ENCODE measurements around the gene HINFP. TPM values are rescaled to one million over a fixed set of nuclear protein-coding genes. Genes with fewer than 3 reads are reported as not detected.

HINFP gene
- total and polyA plus RNA-seq, 2 of the 8 experiments (the other 6 are each of a cell fraction or from before 2014, with no cell fraction given): 35.0 to 37.3 TPM

GRCh38 chr11:119109843-119110242, 11.5 kb upstream of the HINFP start:
- no peak overlapping the region for H3K23ac ChIP-seq (ENCODE audit: insufficient read length)
- H4K8ac ChIP-seq (ENCODE audit: extremely low read depth, insufficient read depth, low read length): no peak overlapping the region
- no peak overlapping the region for H2BK12ac ChIP-seq (ENCODE audit: low read depth, low read length)
- H3K4me1 ChIP-seq (replicated peaks in 1 of 4; ENCODE audit: control insufficient read depth in 3 of 4, insufficient read depth in 4 of 4, low read length in 3 of 4): peaks cover 0 to 20% (median 5%) of the 10 kb centered on the region in 4 experiments; a peak in 5 of 7 replicates
- no peaks in the 10 kb centered on the region; a peak in 1 of 8 replicates for H3K36me3 ChIP-seq (ENCODE audit: control insufficient read depth in 2 of 4, insufficient read depth in 4 of 4, low read length in 3 of 4)
- H3K79me1 ChIP-seq (ENCODE audit: low read depth, low read length): no peaks in the 10 kb centered on the region; the same call in 1 of the 2 replicates
- no peaks in the 10 kb centered on the region for H3K79me2 ChIP-seq (ENCODE audit: control insufficient read depth in 1 of 2, insufficient read depth in 2 of 2, low read length in 2 of 2)
- no peak overlapping the region for H3K4me3 ChIP-seq (ENCODE audit: extremely low read depth in 1 of 4, insufficient read depth in 2 of 4, low read depth in 3 of 4, low read length in 4 of 4)
- no peak overlapping the region for H3K27ac ChIP-seq (ENCODE audit: low read depth, low read length)
- no peak overlapping the region for H4K5ac ChIP-seq (ENCODE audit: insufficient read length, low read depth, low read length)
- 81% methylated on average over 3 of the region's 3 CpGs; no CpG with 5 or more reads in 1 of the 2 experiments for WGBS, 2 experiments (ENCODE audit: extremely low coverage in 1 of 2, insufficient coverage in 1 of 2, insufficient read length in 1 of 2, insufficient replicate concordance in 2 of 2, low coverage in 1 of 2, low lambda C conversion rate in 2 of 2, missing lambda C conversion rate in 1 of 2)
- H2BK120ac ChIP-seq (replicated peaks; ENCODE audit: low read depth, low read length): no peak overlapping the region
- H2AK5ac ChIP-seq (ENCODE audit: low read depth, low read length): no peak overlapping the region
- no peak overlapping the region for H2BK20ac ChIP-seq (ENCODE audit: low read length)
- no peak overlapping the region for H3K9ac ChIP-seq (replicated peaks in 1 of 4; ENCODE audit: extremely low read depth in 1 of 4, low read depth in 3 of 4, low read length in 3 of 4)
- H3K23me2 ChIP-seq (ENCODE audit: low read depth, low read length): peaks cover 12% of the 10 kb centered on the region
- no peaks in the 10 kb centered on the region for H3K9me3 ChIP-seq (ENCODE audit: insufficient read depth in 2 of 2, low read depth in 1 of 2, low read length in 1 of 2)
- no peak overlapping the region for H3K4me2 ChIP-seq (ENCODE audit: insufficient read depth in 1 of 2, low read depth in 2 of 2, low read length in 2 of 2)
- H3K14ac ChIP-seq (ENCODE audit: insufficient read length): no peak overlapping the region
- CTCF ChIA-PET (ENCODE audit: partially characterized antibody): interaction anchor here (0.6 to 5.4 kb wide), 9 partner anchors 10 to 212 kb away, joined by 3 to 26 read pairs (median 6); partner anchors contain the start of gene HINFP
- no peak overlapping the region for H3K56ac ChIP-seq (replicated peaks; ENCODE audit: insufficient read length, low read depth, low read length)
- H3K18ac ChIP-seq (ENCODE audit: extremely low read depth, low read length): no peak overlapping the region
- DNase-seq (ENCODE audit: low read depth in 1 of 2, low spot score in 2 of 2) (no peak), FAIRE-seq (no peak)
- no peak overlapping the region for H2BK5ac ChIP-seq (ENCODE audit: low read depth, low read length)
- no peak overlapping the region for H4K91ac ChIP-seq (replicated peaks; ENCODE audit: insufficient read length, low read length)
- POLR2A ChIA-PET (ENCODE audit: partially characterized antibody): interaction anchor here (0.6 to 10.6 kb wide), 7 partner anchors 8 to 162 kb away, joined by 3 to 139 read pairs (median 6); partner anchors contain the start of genes DPAGT1, HINFP and HMBS
- peaks cover 2 to 20% (median 15%) of the 10 kb centered on the region in 4 experiments for H3K27me3 ChIP-seq (replicated peaks in 1 of 4; ENCODE audit: control insufficient read depth in 3 of 4, extremely low read depth in 1 of 4, insufficient read depth in 3 of 4, low read length in 3 of 4)
- no peak overlapping the region for H2BK15ac ChIP-seq (ENCODE audit: low read length)
- H3K4ac ChIP-seq (replicated peaks; ENCODE audit: insufficient read length, low read depth, low read length): no peak overlapping the region
- H4K20me1 ChIP-seq (replicated peaks in 1 of 2; ENCODE audit: control insufficient read depth in 1 of 2, insufficient read depth in 2 of 2, low read length in 2 of 2): peaks cover 0 to 4% of the 10 kb centered on the region in 2 experiments
- no peak overlapping the region for H2AFZ ChIP-seq (ENCODE audit: low read length)
- TF ChIP-seq CBX5 (IDR thresholded peaks at IDR 0.05; ENCODE audit: low read depth, low read length) (no peak), ZNF274 (IDR thresholded peaks at IDR 0.05; ENCODE audit: borderline replicate concordance, extremely low read depth, low read length) (no peak), KDM1A (IDR thresholded peaks at IDR 0.05; ENCODE audit: borderline replicate concordance, low read length) (no peak), ATF2 (IDR thresholded peaks at IDR 0.05; ENCODE audit: low read length) (no peak), PHF8 (conservative IDR thresholded peaks at IDR 0.05; ENCODE audit: low read depth, low read length) (no peak), BACH1 (IDR thresholded peaks at IDR 0.05; ENCODE audit: low read length) (no peak), CTCF (IDR thresholded peaks at IDR 0.05; ENCODE audit: control extremely low read depth in 1 of 3, insufficient read depth in 1 of 3, low read depth in 1 of 3, low read length in 3 of 3) (no peak), MAFK (IDR thresholded peaks at IDR 0.05; ENCODE audit: low read depth, low read length) (no peak)

Measured in H1 (cell line).